Testis (tissue), 3 donors: Measurements from ENCODE around the gene NCAM1. TPM values are rescaled to one million over a fixed set of nuclear protein-coding genes. Genes with fewer than 3 reads are reported as not detected.

ENCODE experiments used
- DNase-seq: peaks from one replicate; pipeline ENCODE4 v3.0.0-alpha.2; 2019
- H3K27ac ChIP-seq, 2 donors: fragments of 200-600 bp; sonication (generic); one replicate each; pipeline ENCODE4 v1.5.1; 2019
- H3K27me3 ChIP-seq: fragments of 200-600 bp; sonication (generic); one replicate; pipeline ENCODE4 v1.5.1; 2019
- H3K36me3 ChIP-seq: fragments of 200-600 bp; sonication (generic); one replicate; pipeline ENCODE4 v1.5.1; 2017; ENCODE audit warnings: low read depth; ENCODE audit errors: missing control alignments
- H3K4me1 ChIP-seq: fragments of 200-600 bp; sonication (generic); one replicate; pipeline ENCODE4 v1.5.1; 2019
- H3K4me3 ChIP-seq, 2 donors: fragments of 200-600 bp; sonication (generic); one replicate each; pipeline ENCODE4 v1.5.1; 2017 to 2019
- H3K9me3 ChIP-seq: fragments of 200-600 bp; sonication (generic); one replicate; pipeline ENCODE4 v1.5.1; 2017
- CTCF ChIP-seq, 3 experiments: fragments of 450-650 bp in 2 of 3; fragments of 200-600 bp in 1 of 3; sonication (generic) in 1 of 3; IDR thresholded peaks; one replicate each; pipeline ENCODE4 v1.5.1; 2016 to 2019; ENCODE audit warnings: antibody characterized with exemption in 3 of 3, mild to moderate bottlenecking in 2 of 3, moderate library complexity in 1 of 3
- POLR2A ChIP-seq: fragments of 450-650 bp; IDR thresholded peaks from one replicate; pipeline ENCODE4 v1.6.1; 2017; ENCODE audit warnings: antibody characterized with exemption, mild to moderate bottlenecking, moderate library complexity
- WGBS, 2 donors: methylation state at CpG; one replicate each; pipeline ENCODE4 v1.1.5; 2018; 5-methylcytosine and 5-hydroxymethylcytosine counted together
- intact Hi-C: fragments of 100-400 bp; cut with DNase I; formaldehyde crosslinking; loops from one replicate; pipeline ENCODE4 v1.15.1; 2023; ENCODE audit warnings: low total_unique reads
- polyA plus RNA-seq: library from polyadenylated mRNA; stranded (reverse); fragments of 350-450 nt; fragmentation: Illumina TruSeq; extraction: RNeasy Lipid Tissue Mini Kit (QIAGEN cat#74804); gene quantifications from one replicate; pipeline ENCODE4 v1.2.3, GENCODE V29; 2014; ENCODE audit warnings: low read depth, low replicate concordance; ENCODE audit not compliant: insufficient read depth
- total RNA-seq, 2 donors: library from RNA; depleted of rRNA; stranded (reverse); fragments of >200 nt; gene quantifications; one replicate each; pipeline ENCODE4 v1.2.3, GENCODE V29; 2016

Gene NCAM1
- total and polyA plus RNA-seq, 3 donors from 2014 or later: 12.3 to 33.3 (median 13.8) TPM

DNA sequence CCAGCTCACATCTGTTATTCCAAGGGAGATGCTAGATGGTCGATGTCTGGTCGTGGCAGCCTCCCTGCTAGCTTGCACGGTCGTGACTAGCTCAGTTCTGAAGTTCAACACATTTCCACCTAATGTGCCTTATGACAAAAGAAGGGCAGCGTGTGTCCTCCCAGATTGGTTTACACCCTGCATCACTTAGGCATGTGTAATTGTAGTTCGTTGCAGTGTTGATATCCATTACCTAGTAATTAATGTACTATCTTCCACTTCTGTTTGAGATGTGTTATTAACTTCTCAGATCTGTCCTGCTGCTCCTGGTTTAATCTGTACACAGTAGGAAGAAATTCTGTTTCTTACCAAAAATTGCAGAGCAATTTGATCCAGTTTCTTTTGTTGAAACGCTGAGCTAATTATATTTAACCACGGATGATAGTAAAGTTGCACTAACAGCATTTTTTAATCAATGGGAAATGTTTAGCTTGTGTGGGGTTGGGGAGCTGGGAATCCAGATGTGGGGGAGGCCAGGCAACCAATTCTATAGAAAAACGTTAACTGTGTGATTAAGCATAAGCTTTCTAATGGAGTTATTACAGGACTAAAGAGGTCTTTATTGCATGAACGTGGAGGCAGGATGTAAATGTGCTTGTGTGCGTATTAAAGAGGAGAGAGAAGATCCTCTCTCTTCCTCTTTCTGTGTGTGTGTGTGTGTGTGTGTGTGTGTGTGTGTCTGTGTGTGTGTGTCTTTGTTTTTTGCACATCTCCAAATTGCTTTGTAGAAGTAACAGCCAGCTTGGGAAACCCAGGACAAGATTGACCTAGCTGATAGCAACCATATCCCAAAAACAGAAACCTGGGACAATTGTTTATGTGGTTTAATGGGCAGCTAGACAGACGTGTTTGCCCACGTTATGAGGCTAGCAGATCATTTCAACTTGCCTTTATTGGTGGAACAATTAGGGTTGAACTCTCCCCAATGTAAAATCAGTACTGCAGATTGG lies 207.4 kb downstream of the NCAM1 start:
- DNase-seq: no peak

GRCh38 chr11:113172382-113172951 lies 211.2 kb downstream of the NCAM1 start:
- DNase-seq: no peak
- no peaks in the 10 kb centered on the region for H3K9me3 ChIP-seq
- no peak overlapping the region for H3K27ac ChIP-seq
- 85 to 91% methylated on average over 6 of the region's 6 CpGs for WGBS, 2 donors
- H3K4me1 ChIP-seq: no peaks in the 10 kb centered on the region
- TF ChIP-seq CTCF (IDR thresholded peaks at IDR 0.05): no peak
- no peak for TF ChIP-seq POLR2A
- no peaks in the 10 kb centered on the region for H3K36me3 ChIP-seq
- H3K4me3 ChIP-seq: no peak overlapping the region
- intact Hi-C loops: no loop called here
- no peaks in the 10 kb centered on the region for H3K27me3 ChIP-seq

More for the DNA sequence above, 207.4 kb downstream of the NCAM1 start:
- Histone ChIP-seq H3K27me3 (no peaks in the 10 kb centered on the region), H3K4me3 (no peak overlapping the region), H3K27ac (no peak overlapping the region), H3K4me1 (peaks cover under 1% of the 10 kb centered on the region), H3K36me3 (no peaks in the 10 kb centered on the region), H3K9me3 (no peaks in the 10 kb centered on the region)
- WGBS, 2 donors: 61 to 62% methylated on average over 13 of the region's 13 CpGs
- intact Hi-C loops: no loop called here
- TF ChIP-seq CTCF (IDR thresholded peaks at IDR 0.05) (no peak), POLR2A (no peak)

DNA sequence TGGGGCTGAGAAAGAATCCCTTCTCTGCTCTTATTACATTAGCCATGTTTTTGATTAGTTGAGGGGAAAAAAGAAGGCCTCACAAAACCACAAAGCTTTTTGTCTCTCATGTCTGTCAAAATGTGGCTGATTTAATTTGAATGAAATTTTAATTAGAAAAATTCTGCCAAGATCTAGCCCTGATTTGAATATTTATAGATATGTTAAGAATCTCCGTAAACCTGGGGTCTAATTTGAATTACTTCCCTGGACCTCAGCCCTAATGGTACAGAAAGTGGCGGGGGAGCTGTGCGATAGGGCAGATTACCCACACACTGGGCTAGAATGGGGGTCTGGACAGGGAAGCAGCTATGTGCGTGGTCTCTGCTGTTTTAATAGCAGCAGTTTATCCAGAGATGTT lies 211.9 kb downstream of the NCAM1 start:
- no peak for TF ChIP-seq POLR2A
- TF ChIP-seq CTCF (IDR thresholded peaks at IDR 0.05): no peak
- Histone ChIP-seq H3K4me1 (no peaks in the 10 kb centered on the region), H3K27ac (no peak overlapping the region), H3K27me3 (no peaks in the 10 kb centered on the region), H3K9me3 (no peaks in the 10 kb centered on the region), H3K36me3 (no peaks in the 10 kb centered on the region), H3K4me3 (no peak overlapping the region)
- no peak for DNase-seq
- WGBS, 2 donors: 95 to 96% methylated on average over 4 of the region's 4 CpGs
- intact Hi-C loops: no loop called here

DNA sequence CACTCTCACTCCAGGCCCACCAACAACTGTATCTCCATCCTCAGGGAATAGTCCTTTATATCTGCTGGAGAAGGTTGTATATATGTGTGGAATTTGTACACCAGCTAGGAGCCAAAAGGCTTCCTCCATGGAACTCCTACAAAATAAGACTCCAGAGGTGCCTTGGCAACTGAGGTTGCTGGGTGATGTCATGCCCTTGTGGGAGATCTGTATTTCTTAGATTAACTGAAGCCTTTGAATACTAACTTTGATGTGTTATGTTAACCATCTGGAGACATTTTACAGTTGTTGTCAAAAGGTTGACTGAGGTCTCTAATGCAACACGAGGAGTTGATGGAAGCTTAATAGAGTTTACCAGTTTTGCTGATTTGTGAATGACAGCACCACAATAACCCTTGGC lies 213.7 kb downstream of the NCAM1 start:
- DNase-seq: no peak
- Histone ChIP-seq H3K36me3 (no peaks in the 10 kb centered on the region), H3K9me3 (no peaks in the 10 kb centered on the region), H3K4me1 (no peaks in the 10 kb centered on the region), H3K4me3 (no peak overlapping the region), H3K27me3 (no peaks in the 10 kb centered on the region), H3K27ac (no peak overlapping the region)
- TF ChIP-seq POLR2A (no peak), CTCF (IDR thresholded peaks at IDR 0.05) (no peak)
- intact Hi-C loops: no loop called here
- 76 to 88% methylated on average over 1 of the region's 1 CpG for WGBS, 2 donors
